Muscle of arm (tissue), 12 donors: ENCODE measurements around the gene KCNC2. TPM values are rescaled to one million over a fixed set of nuclear protein-coding genes. Genes with fewer than 3 reads are reported as not detected.

Source experiments
- DNase-seq: peaks from one replicate; pipeline ENCODE4 v3.0.0-alpha.2; 2013
- polyA plus RNA-seq, 12 donors: library from polyadenylated mRNA; unstranded; fragments of 120-200 nt; gene quantifications; one replicate each; pipeline ENCODE4 v1.2.1, GENCODE V29; 2013; ENCODE audit not compliant: insufficient read length in 12 of 12

KCNC2 gene
- polyA plus RNA-seq, 12 donors = 0.18 to 0.82 (median 0.51) TPM; not detected in 2

DNA sequence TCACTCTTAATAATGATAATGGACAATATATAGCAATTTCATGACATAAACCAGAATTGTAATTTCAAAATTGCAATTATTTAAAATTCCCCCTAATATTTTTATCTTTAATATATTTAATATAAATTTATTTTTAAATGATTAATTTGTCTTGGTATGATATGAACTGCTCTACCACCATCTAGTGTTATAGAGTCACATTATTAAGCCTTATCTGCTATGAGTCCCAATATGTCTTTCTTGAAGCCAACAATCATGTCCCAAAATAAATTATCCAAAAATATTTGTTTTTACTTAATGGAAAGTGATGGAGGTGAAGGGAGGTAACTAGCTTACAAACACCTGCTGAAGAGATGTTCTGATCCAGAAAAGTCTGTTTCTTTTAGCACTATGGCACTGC lies 151.4 kb downstream of the KCNC2 start:
- DNase-seq = no peak

DNA sequence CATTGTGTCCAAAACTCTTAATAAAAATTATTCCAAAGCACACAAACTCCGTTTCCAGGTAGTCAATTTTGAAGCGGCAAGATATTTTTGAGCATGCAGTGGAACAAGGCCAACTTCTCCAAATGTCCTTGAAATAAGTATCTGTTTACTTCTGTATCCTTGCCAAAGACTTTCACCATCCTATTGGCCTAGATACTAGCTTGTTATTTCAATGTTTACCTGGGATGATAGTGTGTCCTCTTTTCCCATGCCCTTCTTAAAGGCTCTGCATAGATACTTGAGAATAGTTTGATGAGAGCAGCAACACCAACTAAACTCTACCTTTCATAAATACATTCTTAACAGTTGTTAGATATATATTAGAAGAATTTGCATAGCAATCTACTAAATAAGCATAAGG lies 160.9 kb downstream of the KCNC2 start:
- DNase-seq = no peak

DNA sequence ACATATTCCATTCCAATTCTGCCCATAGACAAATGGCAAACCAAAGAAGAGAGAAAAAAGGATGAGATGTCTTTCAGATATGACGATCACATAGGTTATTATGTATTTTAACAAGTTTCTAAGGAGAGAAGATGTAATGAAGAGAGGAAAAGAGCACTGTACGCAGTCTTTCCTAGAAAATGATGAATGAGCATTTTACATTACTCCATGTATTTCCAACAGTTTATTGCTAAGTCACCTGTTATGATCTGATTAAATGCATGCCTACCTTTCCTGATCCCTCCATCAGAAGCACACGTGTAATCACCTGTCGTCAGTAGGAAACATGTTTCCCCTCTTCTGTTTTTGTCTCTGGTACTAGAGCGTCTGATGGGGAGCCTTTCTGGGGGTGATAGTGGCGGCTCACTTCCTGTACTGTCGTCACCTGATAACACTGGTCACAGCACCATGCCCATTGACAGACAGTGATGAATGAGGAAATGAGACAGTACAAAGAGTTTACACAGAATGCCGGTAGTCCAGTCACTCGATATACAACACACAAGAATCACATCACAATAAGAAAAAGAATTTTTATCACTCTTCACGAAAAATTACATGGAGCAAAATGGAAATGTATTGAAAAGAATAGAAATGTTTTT lies 161.6 kb downstream of the KCNC2 start:
- DNase-seq = no peak

DNA sequence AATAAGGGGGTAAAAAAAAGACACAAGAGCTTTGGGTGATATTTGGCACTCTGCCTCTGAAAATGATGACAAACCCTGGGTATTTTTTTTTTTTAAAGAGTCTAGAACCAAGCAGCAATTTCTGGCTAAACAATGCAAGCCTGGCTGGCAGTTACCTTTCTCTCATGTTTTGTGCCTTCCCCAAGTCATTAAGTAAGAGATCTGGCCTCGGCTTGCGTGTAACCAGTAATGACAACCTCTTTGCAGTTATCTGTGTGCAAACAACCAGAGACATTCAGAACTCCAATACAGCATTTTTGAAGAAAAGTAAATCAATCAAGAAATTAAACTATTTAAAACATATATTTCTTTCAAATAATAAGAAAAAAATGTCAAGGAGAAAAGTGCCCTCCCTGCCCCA lies 167.5 kb downstream of the KCNC2 start:
- no peak for DNase-seq

DNA sequence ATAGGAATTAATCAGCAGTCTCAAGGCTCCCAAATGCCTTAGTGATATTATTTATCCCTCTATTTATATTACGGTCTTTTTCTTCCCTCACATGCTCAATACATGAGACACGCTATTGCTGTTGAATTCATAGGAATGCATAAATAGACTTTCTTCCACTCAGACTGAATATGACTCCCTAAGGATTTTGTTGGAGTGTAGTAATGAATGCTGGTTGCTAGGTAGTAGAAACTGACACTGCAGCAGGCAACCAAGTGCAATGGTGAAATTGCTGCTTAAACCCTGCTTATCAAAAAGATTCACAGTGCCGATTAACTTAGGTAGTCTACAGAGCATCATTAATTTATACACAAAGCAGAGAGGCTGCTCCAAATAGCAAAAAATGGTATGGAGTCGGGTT lies 168.2 kb downstream of the KCNC2 start:
- no peak for DNase-seq

DNA sequence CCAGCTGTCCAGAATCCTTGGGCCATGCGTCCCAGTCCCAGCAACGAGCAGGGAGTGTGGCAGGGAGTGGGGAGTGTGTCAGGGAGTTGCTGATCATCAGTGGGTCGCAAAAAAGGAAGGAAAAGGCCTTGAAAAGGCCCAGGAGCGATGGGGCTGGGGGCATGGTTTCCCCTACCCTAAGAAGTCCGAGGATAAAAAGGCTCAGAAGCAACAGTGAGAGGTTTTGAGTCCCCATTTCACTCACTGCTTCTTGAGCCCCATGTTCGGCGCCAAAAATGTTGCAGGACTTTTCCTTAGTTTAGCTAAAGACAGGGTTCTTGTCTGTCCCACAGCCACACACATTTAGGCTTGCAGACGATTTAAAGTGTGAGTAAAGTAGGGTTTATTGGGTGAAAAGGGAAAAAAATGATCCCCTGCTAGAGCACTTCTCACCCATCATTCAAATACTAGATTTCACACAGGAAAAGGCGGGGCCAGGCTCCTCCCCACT lies 189.5 kb downstream of the KCNC2 start:
- no peak for DNase-seq

DNA sequence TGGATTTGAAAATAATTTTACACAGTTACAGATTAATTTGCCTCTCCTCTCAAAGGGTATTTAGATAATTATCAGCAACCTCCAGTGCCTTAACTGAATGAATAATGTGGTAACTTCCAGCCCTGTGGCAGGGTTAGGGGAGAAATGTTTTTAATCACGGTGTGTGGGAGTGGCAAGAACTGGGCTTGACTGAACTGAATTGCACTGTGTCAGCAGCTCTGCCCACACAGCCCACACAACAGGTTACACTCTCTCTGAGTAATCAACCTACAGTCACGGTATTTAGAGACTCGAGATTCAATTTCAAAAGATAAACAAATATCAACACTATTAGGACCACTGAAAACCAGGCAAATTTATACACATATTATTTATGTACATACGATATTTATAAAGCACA lies 198.5 kb downstream of the KCNC2 start:
- DNase-seq = no peak

DNA sequence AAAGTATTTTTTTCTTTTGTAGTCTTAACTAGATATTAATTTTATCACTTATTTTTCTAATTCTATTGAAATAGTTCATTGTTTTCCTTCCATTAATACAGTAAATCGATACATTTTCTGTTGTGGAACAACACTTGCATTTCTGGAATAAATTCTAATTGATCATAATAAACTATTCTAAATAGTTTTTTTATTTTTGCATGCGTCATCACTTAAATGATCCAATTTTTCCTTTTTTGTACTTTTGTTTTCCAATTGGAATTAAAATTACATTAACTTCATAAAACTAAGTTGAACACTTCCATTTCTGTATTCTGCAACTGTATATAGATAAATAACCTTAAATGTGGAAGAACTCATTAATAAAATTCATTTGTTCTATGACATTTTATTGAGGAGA lies 202.5 kb downstream of the KCNC2 start:
- DNase-seq = no peak

DNA sequence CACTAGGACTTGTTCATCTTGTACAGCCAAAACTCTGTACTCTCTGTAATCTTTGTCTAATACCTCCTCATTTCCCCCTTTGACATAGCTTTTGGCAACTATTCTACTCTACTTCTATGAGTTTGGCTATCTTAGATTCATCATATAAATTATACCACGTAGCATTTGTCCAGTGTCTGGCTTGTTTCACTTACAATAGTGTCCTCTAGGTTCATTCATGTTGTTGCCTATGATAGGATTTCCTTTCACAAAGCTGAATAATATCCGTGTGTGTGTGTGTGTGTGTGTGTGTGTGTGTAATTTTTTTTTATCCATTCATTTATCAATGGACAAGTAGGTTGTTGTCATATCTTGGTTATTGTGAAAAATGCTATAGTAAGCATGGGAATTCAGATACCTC lies 209.5 kb downstream of the KCNC2 start:
- no peak for DNase-seq

DNA sequence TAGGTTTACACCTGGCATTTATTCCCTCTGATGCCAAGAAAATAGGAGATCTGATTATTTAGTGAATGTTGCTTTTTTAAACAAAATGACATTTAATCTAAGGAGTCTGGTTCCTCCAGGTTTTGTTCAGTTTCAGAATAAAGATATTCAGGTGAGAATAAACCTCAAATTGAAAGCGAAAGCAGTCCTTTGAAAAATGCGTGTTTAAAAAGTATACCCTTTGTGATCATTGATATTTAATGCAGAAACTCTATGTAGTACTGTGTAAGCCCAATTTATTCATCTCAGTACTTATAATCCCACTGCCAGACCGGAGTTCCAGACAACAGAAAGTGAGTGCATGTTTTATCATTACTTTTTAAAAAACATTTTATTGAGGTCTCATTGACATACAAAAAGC lies 210.2 kb downstream of the KCNC2 start:
- no peak for DNase-seq

Other genes with a start within 250 kb of the KCNC2 start
- 1 to 10 TPM in 10 of 12 donors, not detected in 2; 1.6 to 5.4 (median 3.1) TPM for gene CAPS2, start 120.5 kb upstream of the KCNC2 start, polyA plus RNA-seq
- under 1 TPM in 5 of 12 donors, not detected in 7; 0.21 to 0.93 (median 0.31) TPM for gene GLIPR1L1, start 124.8 kb upstream of the KCNC2 start, polyA plus RNA-seq
- 1 to 10 TPM in 8 of 12 donors, under 1 TPM in 2, not detected in 2; 0.27 to 2.3 (median 1.8) TPM for gene GLIPR1L2, start 181.2 kb upstream of the KCNC2 start, polyA plus RNA-seq